Prostate gland (tissue), 2 donors: ENCODE measurements around the gene ARFGAP3. TPM values are rescaled to one million over a fixed set of nuclear protein-coding genes. Genes with fewer than 3 reads are reported as not detected.

Experiments used
- DNase-seq: peaks from one replicate; pipeline ENCODE4 v3.0.0-alpha.2; 2019; ENCODE audit warnings: low spot score
- H3K27ac ChIP-seq, 2 donors: fragments of 200-600 bp; sonication (generic); 2 replicates each; pipeline ENCODE4 v1.5.1; 2017 to 2019
- H3K27me3 ChIP-seq: fragments of 200-600 bp; sonication (generic); replicated peaks from 2 replicates; pipeline ENCODE4 v1.5.1; 2019; ENCODE audit not compliant: insufficient read depth
- H3K36me3 ChIP-seq, 2 donors: fragments of 200-600 bp; sonication (generic); 1 replicate in 1 of 2; 2 replicates in 1 of 2; pipeline versions ENCODE4 v1.5.1 to v1.8.1; 2017 to 2019
- H3K4me1 ChIP-seq: fragments of 200-600 bp; sonication (generic); replicated peaks from 2 replicates; pipeline ENCODE4 v1.5.1; 2019
- H3K4me3 ChIP-seq, 2 donors: fragments of 200-600 bp; sonication (generic); 2 replicates each; pipeline ENCODE4 v1.5.1; 2017 to 2019
- H3K9me3 ChIP-seq: fragments of 200-600 bp; sonication (generic); 2 replicates; pipeline ENCODE4 v1.5.1; 2017
- POLR2A ChIP-seq: fragments of 450-650 bp; IDR thresholded peaks from one replicate; pipeline ENCODE4 v1.6.1; 2016; ENCODE audit warnings: antibody characterized with exemption, mild to moderate bottlenecking
- POLR2AphosphoS5 ChIP-seq: sonication (generic); formaldehyde crosslinking; IDR thresholded peaks from one replicate; pipeline ENCODE4 v1.6.1; 2017; ENCODE audit warnings: antibody characterized with exemption
- whole genome bisulfite sequencing: methylation state at CpG from one replicate; pipeline ENCODE4 v1.1.5; 2018; 5-methylcytosine and 5-hydroxymethylcytosine counted together
- intact Hi-C: fragments of 100-400 bp; cut with DNase I; formaldehyde crosslinking; loops from one replicate; pipeline ENCODE4 v1.14.2; 2022
- total RNA-seq, 2 donors: library from RNA; depleted of rRNA; stranded (reverse); fragments of >200 nt; gene quantifications; one replicate each; pipeline ENCODE4 v1.1.0, GENCODE V29; 2016
- TF ChIP-seq, protein P1 (sequence below), 4 experiments: fragments of 200-600 bp in 2 of 4; fragments of 450-650 bp in 2 of 4; sonication (generic) in 2 of 4; IDR thresholded peaks; 1 replicate in 3 of 4; 2 replicates in 1 of 4; pipeline ENCODE4 v1.5.1; 2016 to 2019; ENCODE audit warnings: antibody characterized with exemption in 4 of 4, mild to moderate bottlenecking in 2 of 4, moderate library complexity in 2 of 4

ARFGAP3 gene
- total RNA-seq, 2 donors from 2014 or later, result 92.9 to 127 TPM

GRCh38 chr22:42902875-42903510 lies 45.9 kb upstream of the ARFGAP3 start:
- WGBS, result 72% methylated on average over 15 of the region's 15 CpGs
- Histone ChIP-seq H3K9me3 (no peaks in the 10 kb centered on the region), H3K36me3 (no peaks in the 10 kb centered on the region), H3K4me1 (peaks cover 7% of the 10 kb centered on the region), H3K27me3 (no peaks in the 10 kb centered on the region), H3K27ac (peak overlapping the region; percentile 17 to 50), H3K4me3 (no peak overlapping the region)
- DNase-seq, result no peak
- TF ChIP-seq, protein P1, sequence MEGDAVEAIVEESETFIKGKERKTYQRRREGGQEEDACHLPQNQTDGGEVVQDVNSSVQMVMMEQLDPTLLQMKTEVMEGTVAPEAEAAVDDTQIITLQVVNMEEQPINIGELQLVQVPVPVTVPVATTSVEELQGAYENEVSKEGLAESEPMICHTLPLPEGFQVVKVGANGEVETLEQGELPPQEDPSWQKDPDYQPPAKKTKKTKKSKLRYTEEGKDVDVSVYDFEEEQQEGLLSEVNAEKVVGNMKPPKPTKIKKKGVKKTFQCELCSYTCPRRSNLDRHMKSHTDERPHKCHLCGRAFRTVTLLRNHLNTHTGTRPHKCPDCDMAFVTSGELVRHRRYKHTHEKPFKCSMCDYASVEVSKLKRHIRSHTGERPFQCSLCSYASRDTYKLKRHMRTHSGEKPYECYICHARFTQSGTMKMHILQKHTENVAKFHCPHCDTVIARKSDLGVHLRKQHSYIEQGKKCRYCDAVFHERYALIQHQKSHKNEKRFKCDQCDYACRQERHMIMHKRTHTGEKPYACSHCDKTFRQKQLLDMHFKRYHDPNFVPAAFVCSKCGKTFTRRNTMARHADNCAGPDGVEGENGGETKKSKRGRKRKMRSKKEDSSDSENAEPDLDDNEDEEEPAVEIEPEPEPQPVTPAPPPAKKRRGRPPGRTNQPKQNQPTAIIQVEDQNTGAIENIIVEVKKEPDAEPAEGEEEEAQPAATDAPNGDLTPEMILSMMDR (IDR thresholded peaks at IDR 0.05), result peak in 1 of 4 experiments; percentile 10
- TF ChIP-seq POLR2AphosphoS5, result no peak
- intact Hi-C loops, result loop anchor here (5.0 kb wide), 1 partner anchor 114 kb away; the partner anchor contains the start of gene PACSIN2

DNA sequence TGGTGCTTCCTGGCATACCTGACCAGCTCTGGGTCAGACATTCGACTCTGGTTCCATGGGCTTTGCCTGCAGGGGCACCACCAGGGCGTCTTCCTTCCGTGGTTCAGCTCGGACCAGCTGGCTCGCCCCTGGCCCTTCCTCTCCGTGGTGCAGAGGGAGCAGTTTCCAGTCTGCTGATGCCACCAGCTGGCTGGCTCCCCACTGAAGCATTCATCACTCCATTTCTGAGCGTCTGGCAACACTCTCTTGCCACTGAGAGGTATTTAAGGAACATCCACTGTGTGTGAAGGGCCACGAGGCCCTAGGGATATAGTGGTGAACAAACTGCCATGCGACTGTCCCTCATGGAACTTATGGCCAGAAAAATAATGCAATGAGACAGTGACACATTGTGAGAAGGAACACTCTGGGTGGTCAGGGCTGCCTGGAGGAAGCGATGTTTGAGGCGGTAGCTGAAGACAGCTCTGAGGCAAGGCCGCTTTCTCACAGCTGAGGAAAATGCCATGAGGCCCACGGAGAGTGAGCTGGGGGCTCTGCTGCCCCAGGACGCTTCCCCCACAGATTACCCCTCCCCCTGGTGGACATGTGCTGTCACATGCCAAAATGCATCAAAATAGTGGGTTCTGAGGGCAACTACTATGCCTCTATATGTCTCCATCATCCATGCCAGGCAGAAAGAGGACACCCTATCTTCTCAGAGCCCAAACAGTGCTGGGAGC lies 44.9 kb upstream of the ARFGAP3 start:
- Histone ChIP-seq H3K9me3 (no peaks in the 10 kb centered on the region), H3K27ac (no peak overlapping the region), H3K36me3 (no peaks in the 10 kb centered on the region), H3K27me3 (no peaks in the 10 kb centered on the region), H3K4me3 (no peak overlapping the region), H3K4me1 (peaks cover 7% of the 10 kb centered on the region)
- intact Hi-C loops, result loop anchor here (5.0 kb wide), 1 partner anchor 115 kb away; the partner anchor contains the start of gene PACSIN2
- TF ChIP-seq POLR2A (no peak), POLR2AphosphoS5 (no peak)
- TF ChIP-seq, protein P1 (IDR thresholded peaks at IDR 0.05), result peak in 1 of 4 experiments; percentile 7
- no peak for DNase-seq
- WGBS, result 87% methylated on average over 14 of the region's 14 CpGs

GRCh38 chr22:42897960-42898359 lies 40.9 kb upstream of the ARFGAP3 start:
- peaks cover 3% of the 10 kb centered on the region for H3K4me1 ChIP-seq
- intact Hi-C loops, result no loop called here
- H3K36me3 ChIP-seq, result no peaks in the 10 kb centered on the region
- no peaks in the 10 kb centered on the region for H3K27me3 ChIP-seq
- no peak overlapping the region for H3K27ac ChIP-seq
- TF ChIP-seq, protein P1 (IDR thresholded peaks at IDR 0.05), result no peak
- TF ChIP-seq POLR2AphosphoS5 (no peak), POLR2A (no peak)
- WGBS, result 95% methylated on average over 7 of the region's 7 CpGs
- H3K9me3 ChIP-seq, result no peaks in the 10 kb centered on the region
- H3K4me3 ChIP-seq, result no peak overlapping the region
- DNase-seq, result no peak

- 63% methylated on average over 9 of the region's 9 CpGs for WGBS
- no peaks in the 10 kb centered on the region for H3K9me3 ChIP-seq
- DNase-seq, result no peak
- no peaks in the 10 kb centered on the region for H3K27me3 ChIP-seq
- TF ChIP-seq, protein P1 (IDR thresholded peaks at IDR 0.05), result no peak
- TF ChIP-seq POLR2AphosphoS5 (no peak), POLR2A (no peak)
- no peak overlapping the region for H3K27ac ChIP-seq
- no peaks in the 10 kb centered on the region for H3K36me3 ChIP-seq
- peaks cover 11% of the 10 kb centered on the region for H3K4me1 ChIP-seq
- no peak overlapping the region for H3K4me3 ChIP-seq
- intact Hi-C loops, result no loop called here
Measured at GRCh38 chr22:42895541-42895981, 38.5 kb upstream of the ARFGAP3 start.
